Osteocyte (in vitro differentiated cells): ENCODE measurements around the gene TRAF3IP1. TPM values are rescaled to one million over a fixed set of nuclear protein-coding genes. Genes with fewer than 3 reads are reported as not detected.
"Not testable (repeated sequence)": the region's sequence is repeated elsewhere in the genome, so short reads cannot be mapped to it uniquely, and the experiment has no call there.

Experiments used
- DNase-seq: peaks from one replicate; pipeline ENCODE4 v3.0.0; 2021; ENCODE audit warnings: mixed read lengths; ENCODE audit not compliant: unreplicated experiment; ENCODE audit errors: extremely low spot score
- H3K27ac Mint-ChIP-seq: one replicate; pipeline ENCODE4 v1.8.0; 2021; ENCODE audit warnings: mild to moderate bottlenecking, mixed read lengths; ENCODE audit not compliant: unreplicated experiment
- H3K27me3 Mint-ChIP-seq: one replicate; pipeline ENCODE4 v1.8.0; 2021; ENCODE audit warnings: mixed read lengths; ENCODE audit not compliant: unreplicated experiment
- H3K36me3 Mint-ChIP-seq: one replicate; pipeline ENCODE4 v1.8.0; 2021; ENCODE audit warnings: mixed read lengths; ENCODE audit not compliant: unreplicated experiment
- H3K4me1 Mint-ChIP-seq: one replicate; pipeline ENCODE4 v1.8.0; 2021; ENCODE audit warnings: mixed read lengths; ENCODE audit not compliant: unreplicated experiment
- H3K4me3 Mint-ChIP-seq: one replicate; pipeline ENCODE4 v1.8.0; 2021; ENCODE audit warnings: mild to moderate bottlenecking, moderate library complexity, mixed read lengths; ENCODE audit not compliant: unreplicated experiment
- H3K9me3 Mint-ChIP-seq: one replicate; pipeline ENCODE4 v1.8.0; 2021; ENCODE audit warnings: mixed read lengths; ENCODE audit not compliant: unreplicated experiment
- CTCF ChIP-seq: fragments of 200-600 bp; sonication (generic); IDR thresholded peaks from 2 replicates; pipeline ENCODE4 v1.5.0; 2021; ENCODE audit warnings: antibody characterized with exemption, mild to moderate bottlenecking, moderate library complexity
- total RNA-seq: library from RNA; stranded (reverse); gene quantifications from 2 replicates; pipeline ENCODE4 v1.2.1, GENCODE V29; 2021

The TRAF3IP1 gene
- total RNA-seq, 1 donor from 2014 or later: 19.4 TPM

- DNase-seq: no peak
- peaks cover 4% of the 10 kb centered on the region for H3K4me1 Mint-ChIP-seq
- peaks cover 28% of the 10 kb centered on the region for H3K36me3 Mint-ChIP-seq
- no peaks in the 10 kb centered on the region for H3K9me3 Mint-ChIP-seq
- TF ChIP-seq CTCF: no peak
- no peak overlapping the region for H3K27ac Mint-ChIP-seq
- H3K27me3 Mint-ChIP-seq: no peaks in the 10 kb centered on the region
- H3K4me3 Mint-ChIP-seq: no peak overlapping the region
Observed at GRCh38 chr2:238361877-238362276, 41.6 kb downstream of the TRAF3IP1 start.

- H3K27ac Mint-ChIP-seq: no peak overlapping the region
- no peak for TF ChIP-seq CTCF
- H3K4me1 Mint-ChIP-seq: peaks cover 2% of the 10 kb centered on the region
- no peak overlapping the region for H3K4me3 Mint-ChIP-seq
- H3K27me3 Mint-ChIP-seq: no peaks in the 10 kb centered on the region
- DNase-seq: no peak
- peaks cover 24% of the 10 kb centered on the region for H3K36me3 Mint-ChIP-seq
- H3K9me3 Mint-ChIP-seq: no peaks in the 10 kb centered on the region
Observed at GRCh38 chr2:238362626-238363025, 42.3 kb downstream of the TRAF3IP1 start.

GRCh38 chr2:238369591-238370040 lies 49.3 kb downstream of the TRAF3IP1 start:
- Mint-ChIP-seq H3K27me3 (no peaks in the 10 kb centered on the region), H3K4me1 (no peaks in the 10 kb centered on the region), H3K4me3 (no peak overlapping the region), H3K36me3 (peaks cover 8% of the 10 kb centered on the region), H3K9me3 (no peaks in the 10 kb centered on the region), H3K27ac (no peak overlapping the region)
- no peak for DNase-seq
- TF ChIP-seq CTCF: no peak

- no peak for TF ChIP-seq CTCF
- Mint-ChIP-seq H3K36me3 (peaks cover 8% of the 10 kb centered on the region), H3K9me3 (no peaks in the 10 kb centered on the region), H3K4me3 (no peak overlapping the region), H3K27me3 (no peaks in the 10 kb centered on the region), H3K4me1 (no peaks in the 10 kb centered on the region), H3K27ac (no peak overlapping the region)
- no peak for DNase-seq
Observed at GRCh38 chr2:238370094-238370822, 49.9 kb downstream of the TRAF3IP1 start.

GRCh38 chr2:238370823-238371372 lies 50.6 kb downstream of the TRAF3IP1 start:
- peak; percentile 87 for TF ChIP-seq CTCF
- DNase-seq: no peak
- no peaks in the 10 kb centered on the region for H3K27me3 Mint-ChIP-seq

GRCh38 chr2:238372277-238372676 lies 52.0 kb downstream of the TRAF3IP1 start:
- H3K27me3 Mint-ChIP-seq, H3K27ac Mint-ChIP-seq, H3K36me3 Mint-ChIP-seq, H3K4me3 Mint-ChIP-seq, H3K9me3 Mint-ChIP-seq, DNase-seq, H3K4me1 Mint-ChIP-seq: not testable (repeated sequence)

More at GRCh38 chr2:238370823-238371372, 50.6 kb downstream of the TRAF3IP1 start:
- H3K4me3 Mint-ChIP-seq: no peak overlapping the region
- H3K36me3 Mint-ChIP-seq: peaks cover 8% of the 10 kb centered on the region
- H3K27ac Mint-ChIP-seq: no peak overlapping the region
- peaks cover 4% of the 10 kb centered on the region for H3K4me1 Mint-ChIP-seq
- no peaks in the 10 kb centered on the region for H3K9me3 Mint-ChIP-seq
